Measurements from ENCODE around the gene NLRC5.

DNA sequence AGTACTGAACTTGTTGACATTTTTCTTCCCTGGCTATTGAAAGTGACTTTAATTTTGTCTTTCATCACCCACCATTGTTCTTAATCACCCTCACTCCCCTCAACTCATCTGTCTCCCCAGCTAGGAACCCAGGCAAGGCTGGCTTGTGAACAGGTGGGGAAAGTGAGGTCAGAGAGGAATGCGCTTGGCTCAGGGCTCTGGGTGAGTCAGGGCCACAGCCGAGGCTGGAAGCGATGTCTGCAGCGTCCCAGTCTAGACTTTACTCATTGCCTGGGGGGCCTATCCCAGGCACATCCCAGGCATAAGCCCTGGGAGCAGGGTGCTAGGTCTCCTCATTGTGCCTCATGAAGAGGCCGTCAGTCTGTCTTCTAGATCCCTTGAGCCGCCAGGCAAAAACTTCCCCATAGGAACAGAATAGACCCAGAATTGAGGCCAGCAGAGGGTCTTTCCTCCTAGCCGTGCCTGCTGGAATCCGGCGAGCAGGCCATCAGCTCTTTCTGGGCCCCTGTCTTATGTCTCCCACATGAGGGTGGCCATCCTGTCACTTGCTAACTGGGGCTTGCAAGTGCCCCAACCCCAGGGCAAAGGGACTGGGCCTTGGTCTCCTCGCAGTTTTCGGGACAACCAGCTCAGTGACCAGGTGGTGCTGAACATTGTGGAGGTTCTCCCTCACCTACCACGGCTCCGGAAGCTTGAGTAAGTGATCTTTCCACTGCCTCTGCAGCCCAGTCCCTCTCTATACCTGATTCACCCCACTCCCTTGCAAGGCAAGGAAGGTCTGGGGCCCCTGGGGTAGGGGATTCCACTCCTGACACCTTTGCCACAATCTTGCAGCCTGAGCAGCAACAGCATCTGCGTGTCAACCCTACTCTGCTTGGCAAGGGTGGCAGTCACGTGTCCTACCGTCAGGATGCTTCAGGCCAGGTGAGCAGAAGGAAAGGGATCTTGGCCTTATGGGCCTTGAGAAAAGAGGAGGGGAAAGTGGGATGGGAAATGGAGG lies 40.1 kb downstream of the NLRC5 start:
- TF ChIP-seq, protein P1, sequence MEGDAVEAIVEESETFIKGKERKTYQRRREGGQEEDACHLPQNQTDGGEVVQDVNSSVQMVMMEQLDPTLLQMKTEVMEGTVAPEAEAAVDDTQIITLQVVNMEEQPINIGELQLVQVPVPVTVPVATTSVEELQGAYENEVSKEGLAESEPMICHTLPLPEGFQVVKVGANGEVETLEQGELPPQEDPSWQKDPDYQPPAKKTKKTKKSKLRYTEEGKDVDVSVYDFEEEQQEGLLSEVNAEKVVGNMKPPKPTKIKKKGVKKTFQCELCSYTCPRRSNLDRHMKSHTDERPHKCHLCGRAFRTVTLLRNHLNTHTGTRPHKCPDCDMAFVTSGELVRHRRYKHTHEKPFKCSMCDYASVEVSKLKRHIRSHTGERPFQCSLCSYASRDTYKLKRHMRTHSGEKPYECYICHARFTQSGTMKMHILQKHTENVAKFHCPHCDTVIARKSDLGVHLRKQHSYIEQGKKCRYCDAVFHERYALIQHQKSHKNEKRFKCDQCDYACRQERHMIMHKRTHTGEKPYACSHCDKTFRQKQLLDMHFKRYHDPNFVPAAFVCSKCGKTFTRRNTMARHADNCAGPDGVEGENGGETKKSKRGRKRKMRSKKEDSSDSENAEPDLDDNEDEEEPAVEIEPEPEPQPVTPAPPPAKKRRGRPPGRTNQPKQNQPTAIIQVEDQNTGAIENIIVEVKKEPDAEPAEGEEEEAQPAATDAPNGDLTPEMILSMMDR (IDR thresholded peaks at IDR 0.05; ENCODE audit: low read depth, low read length, poor library complexity, severe bottlenecking) = no peak
- TF ChIP-seq EZH2phosphoT487 (IDR thresholded peaks at IDR 0.05; ENCODE audit: borderline replicate concordance, low read length) = no peak

Measured in DOHH2 (cell line).